SK-N-SH (cell line): ENCODE data around the gene NFAT5.

Experiments used
- EZH2phosphoT487 ChIP-seq: fragments of 200-600 bp; sonication (generic); IDR thresholded peaks from 2 replicates; pipeline ENCODE4 v1.6.1; 2017; ENCODE audit warnings: low read depth, mixed run types, mild to moderate bottlenecking, antibody characterized with exemption, moderate library complexity, borderline replicate concordance
- JUND ChIP-seq: IDR thresholded peaks from 2 replicates; pipeline ENCODE4 v1.4.0; 2012
- PBX3 ChIP-seq: IDR thresholded peaks from 2 replicates; pipeline ENCODE4; 2012
- RCOR1 ChIP-seq: fragments of 150-350 bp; IDR thresholded peaks from 2 replicates; pipeline ENCODE4 v1.6.1; 2017; ENCODE audit warnings: antibody characterized with exemption, low read length
- REST ChIP-seq: IDR thresholded peaks from 2 replicates; pipeline ENCODE4 v1.6.1; 2012; ENCODE audit warnings: mild to moderate bottlenecking, low read depth, low read length, moderate library complexity
- RFX5 ChIP-seq: IDR thresholded peaks from 2 replicates; pipeline ENCODE4 v1.6.1; 2012; ENCODE audit warnings: mild to moderate bottlenecking, improper control_type of control experiment, low read length
- SIN3A ChIP-seq: IDR thresholded peaks from 2 replicates; pipeline ENCODE4 v1.6.1; 2012; ENCODE audit warnings: low read depth, mild to moderate bottlenecking, low read length, moderate library complexity, borderline replicate concordance
- TF ChIP-seq, protein P1 (sequence below): fragments of 200-600 bp; sonication (generic); IDR thresholded peaks from 2 replicates; pipeline ENCODE4 v1.6.1; 2017; ENCODE audit warnings: antibody characterized with exemption, mild to moderate bottlenecking, moderate library complexity

DNA sequence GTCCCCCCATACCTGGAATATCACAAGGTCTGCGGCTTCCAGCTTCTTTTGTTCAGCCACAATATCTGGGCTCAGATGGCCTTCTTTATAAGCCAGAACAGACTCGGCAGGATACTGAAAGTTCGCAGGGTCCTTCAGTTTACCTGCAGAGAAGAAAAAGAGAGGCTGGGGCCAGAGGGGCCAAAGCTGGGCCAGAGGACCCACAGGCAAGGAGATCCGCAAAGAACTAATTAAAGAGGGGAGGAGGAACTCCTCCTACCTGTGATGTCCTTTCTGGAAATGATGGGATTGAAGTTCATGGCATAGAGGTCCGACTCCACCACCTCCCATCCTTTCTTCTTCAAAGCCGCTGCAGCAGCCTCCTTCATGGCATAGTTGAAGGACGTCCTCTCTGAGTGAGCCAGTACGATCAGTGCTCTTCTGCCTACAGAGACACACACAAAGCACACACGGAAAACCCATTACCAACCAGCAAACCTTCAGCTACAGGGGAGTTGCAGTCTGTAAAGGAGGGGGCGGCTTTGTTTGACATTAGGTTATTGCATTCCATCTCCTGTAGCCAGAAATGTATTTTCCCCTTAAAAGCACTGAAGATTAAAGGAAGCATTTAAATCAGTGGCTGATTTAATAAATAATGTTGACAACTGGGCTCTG lies 152.5 kb downstream of the NFAT5 start:
- TF ChIP-seq, protein P1, sequence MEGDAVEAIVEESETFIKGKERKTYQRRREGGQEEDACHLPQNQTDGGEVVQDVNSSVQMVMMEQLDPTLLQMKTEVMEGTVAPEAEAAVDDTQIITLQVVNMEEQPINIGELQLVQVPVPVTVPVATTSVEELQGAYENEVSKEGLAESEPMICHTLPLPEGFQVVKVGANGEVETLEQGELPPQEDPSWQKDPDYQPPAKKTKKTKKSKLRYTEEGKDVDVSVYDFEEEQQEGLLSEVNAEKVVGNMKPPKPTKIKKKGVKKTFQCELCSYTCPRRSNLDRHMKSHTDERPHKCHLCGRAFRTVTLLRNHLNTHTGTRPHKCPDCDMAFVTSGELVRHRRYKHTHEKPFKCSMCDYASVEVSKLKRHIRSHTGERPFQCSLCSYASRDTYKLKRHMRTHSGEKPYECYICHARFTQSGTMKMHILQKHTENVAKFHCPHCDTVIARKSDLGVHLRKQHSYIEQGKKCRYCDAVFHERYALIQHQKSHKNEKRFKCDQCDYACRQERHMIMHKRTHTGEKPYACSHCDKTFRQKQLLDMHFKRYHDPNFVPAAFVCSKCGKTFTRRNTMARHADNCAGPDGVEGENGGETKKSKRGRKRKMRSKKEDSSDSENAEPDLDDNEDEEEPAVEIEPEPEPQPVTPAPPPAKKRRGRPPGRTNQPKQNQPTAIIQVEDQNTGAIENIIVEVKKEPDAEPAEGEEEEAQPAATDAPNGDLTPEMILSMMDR: no peak
- TF ChIP-seq SIN3A: no peak
- TF ChIP-seq RFX5: no peak
- TF ChIP-seq REST: no peak
- TF ChIP-seq RCOR1: no peak
- no peak for TF ChIP-seq EZH2phosphoT487
- no peak for TF ChIP-seq PBX3
- TF ChIP-seq JUND: no peak
